ENCODE results near the gene TSKU.

TSKU gene

DNA sequence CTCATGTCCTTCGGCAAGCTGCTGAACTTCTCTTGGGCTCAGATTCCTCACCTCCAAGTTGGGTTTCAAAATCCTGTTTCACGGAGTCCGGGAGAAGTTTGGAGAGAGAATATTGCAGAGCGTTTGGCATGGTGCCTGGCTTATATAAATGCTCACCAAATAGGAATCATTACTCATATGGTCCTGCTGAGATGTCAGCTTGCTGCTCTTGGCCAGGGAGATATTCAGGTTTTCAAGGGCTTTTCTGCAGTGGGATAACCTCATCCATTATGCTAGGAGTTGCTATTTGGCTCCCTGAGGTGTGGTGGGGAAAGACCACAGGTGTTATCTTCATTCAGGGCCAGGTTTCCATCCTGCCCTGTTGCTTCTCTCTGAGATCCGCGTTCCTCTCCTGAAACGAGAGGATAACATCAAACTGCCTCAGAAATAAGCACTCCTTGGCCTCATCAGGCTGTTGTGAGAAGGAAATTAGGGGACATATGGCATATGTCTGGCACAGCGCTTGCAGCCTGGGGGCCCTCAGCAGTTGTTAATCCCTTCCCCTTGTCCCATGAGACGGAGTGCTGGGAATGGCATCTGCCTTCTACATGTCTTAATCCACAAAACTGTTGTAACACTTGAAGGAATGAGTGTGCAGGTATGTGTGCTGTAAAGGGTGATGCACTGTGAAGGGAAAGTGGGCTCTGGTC is 47.6 kb downstream of the TSKU start:
- DNase-seq = no peak

GRCh38 chr11:76831686-76832310 is 48.6 kb downstream of the TSKU start:
- no peak for DNase-seq

DNA sequence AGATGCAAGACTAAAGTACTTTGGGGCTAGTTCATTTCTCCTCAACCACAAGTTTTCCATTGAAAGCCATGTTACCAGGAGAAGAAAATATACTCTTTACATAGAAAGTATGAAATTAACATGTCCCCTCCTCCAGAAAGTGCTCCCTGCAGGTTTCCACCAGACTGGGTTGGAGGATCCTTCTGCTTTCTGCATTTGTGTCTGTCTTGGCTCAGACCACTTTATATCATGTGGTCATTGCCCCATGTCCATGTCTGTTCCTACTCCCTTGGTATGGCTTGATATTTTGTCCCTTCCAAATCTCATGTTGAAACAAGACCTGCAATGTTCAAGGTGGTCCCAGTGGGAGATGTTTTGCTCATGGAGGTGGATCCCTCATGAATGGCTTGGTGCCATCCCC is 49.2 kb downstream of the TSKU start:
- DNase-seq = no peak

DNA sequence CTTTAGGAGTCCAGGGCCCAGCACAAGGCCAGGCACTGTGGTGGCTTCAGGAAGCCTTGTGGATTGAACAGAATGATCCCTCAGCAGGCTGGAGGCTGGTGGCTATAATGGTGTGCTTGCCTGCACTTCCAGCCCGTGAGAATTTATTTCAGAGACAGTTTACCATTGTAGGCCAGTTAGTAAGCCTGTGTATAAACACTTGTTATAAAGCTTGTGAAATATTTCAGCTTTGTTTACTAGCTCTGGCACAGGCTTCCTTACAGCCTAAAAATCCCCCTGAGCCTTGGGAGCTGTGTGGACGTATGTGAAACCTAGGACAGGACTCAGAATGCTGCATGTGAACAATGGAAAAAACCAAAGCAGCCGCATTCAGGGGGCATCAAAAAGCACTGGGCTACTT is 51.0 kb downstream of the TSKU start:
- no peak for DNase-seq

DNA sequence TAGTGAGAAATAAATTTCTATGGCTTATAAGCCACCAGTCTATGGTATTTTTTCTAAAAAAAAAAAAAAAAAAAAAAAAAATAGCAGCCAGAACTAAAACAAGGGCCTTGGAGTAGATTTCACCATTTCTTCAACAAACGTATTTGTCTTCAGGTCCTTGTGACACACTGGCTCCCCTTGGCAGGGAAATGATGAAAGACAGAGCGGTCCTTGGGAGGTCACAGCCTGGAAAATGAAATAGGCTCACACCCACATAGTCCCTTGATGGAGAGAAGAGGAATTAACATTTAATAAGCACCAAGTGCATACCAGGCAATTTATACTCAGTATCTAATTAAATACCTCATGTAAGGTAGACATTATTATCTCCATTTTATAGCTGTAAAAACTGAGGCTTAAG is 51.9 kb downstream of the TSKU start:
- no peak for DNase-seq

- DNase-seq = no peak
Measured at GRCh38 chr11:76835928-76836612, 52.9 kb downstream of the TSKU start.

DNA sequence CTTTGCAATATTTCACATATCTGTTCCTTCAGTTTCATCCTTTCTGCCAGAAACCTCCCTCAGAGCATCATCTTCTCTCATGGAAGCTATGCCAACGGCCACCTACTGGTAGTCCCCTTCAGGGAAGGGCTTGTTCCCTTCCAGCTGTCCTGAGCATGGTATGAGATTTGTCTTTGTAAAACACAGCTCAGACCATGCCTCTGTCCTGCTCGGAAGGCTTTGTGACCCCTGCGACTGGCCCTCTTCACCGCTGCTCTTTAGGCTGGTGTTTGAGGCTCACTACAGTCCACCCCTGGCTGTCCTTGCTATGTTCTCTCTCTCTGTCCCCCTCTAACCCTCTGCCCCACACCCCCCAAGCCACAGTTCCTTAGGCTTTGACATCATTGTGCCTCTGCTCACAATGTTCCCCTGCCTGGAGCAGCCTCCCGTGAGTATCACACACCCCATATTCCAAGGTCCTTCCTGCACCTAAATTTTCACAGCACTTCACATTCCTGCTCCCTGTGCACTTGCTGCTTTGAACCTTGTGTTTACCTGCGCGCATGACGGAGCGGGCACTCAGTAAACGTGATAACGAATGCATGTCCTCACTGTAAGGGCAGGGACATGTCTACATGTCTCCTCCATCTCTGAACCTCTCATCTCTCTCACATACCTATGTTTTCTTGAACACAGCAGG is 53.6 kb downstream of the TSKU start:
- no peak for DNase-seq

DNA sequence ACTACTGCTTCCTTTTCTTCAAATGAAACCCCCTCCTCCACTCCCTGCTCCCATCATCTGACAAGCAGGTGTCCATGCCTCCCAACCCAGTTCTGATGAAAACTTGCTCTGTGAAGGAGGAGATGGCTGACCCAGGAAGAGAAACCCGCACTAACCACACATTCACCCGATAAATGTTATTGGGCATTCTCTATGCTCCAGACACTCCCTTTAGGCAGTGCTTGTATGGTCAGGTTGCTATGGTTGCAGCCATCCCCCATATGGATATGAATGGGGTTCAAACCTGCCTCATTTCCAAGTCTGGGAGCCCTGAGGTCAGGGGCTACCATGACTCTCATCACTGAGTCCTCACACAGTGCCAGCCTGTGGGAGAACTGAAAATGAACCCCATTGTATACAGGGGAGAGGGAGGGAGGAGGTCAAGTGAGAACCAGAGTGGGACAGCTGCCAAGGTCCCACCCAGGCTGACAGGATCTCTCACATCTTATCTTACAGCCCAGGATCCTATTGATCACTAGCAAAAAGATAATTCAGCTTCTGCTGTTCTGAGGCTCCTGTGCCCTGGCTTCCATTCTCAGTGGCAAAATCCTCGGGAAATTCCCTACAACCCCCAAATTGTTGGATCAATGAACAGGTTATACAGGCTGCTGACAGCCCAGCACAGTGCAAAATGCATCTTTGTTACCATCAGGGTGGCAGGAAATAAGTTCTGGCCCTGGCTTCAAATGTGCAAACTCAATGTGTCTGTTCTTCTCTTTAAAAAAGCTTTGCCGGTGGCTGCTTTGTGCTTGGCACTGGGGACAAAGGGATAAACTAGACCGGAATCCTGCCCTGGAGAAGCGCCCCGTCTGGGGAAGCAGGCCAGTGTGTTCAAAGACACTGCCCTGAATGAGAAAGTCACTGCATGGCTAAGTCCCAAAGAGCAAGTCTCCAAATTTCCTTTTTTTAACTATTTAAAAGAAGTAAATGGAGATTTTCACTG is 54.8 kb downstream of the TSKU start:
- DNase-seq = no peak

- DNase-seq = no peak
Measured at GRCh38 chr11:76838678-76839068, 55.5 kb downstream of the TSKU start.

DNA sequence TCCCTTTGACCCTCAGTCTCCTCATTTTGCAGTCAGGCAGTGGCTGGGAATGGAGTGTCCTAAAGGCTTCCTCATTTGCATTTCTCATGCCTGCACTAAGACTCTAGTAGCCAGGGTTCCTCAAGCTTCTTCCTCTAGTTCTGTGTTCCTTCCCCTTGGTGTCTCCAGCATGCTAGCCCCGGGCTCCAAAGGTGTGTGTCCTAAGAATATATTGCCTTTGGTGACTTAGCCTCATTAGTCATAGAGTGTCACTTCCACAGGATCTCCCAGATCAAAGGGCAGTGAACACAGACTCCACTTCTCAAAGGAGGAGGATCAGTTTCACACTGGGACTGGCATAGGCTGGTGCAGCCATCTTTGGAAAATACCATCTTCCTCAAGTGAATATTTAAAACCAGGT is 56.2 kb downstream of the TSKU start:
- no peak for DNase-seq

GRCh38 chr11:76841923-76842452 is 58.8 kb downstream of the TSKU start:
- no peak for DNase-seq

DNA sequence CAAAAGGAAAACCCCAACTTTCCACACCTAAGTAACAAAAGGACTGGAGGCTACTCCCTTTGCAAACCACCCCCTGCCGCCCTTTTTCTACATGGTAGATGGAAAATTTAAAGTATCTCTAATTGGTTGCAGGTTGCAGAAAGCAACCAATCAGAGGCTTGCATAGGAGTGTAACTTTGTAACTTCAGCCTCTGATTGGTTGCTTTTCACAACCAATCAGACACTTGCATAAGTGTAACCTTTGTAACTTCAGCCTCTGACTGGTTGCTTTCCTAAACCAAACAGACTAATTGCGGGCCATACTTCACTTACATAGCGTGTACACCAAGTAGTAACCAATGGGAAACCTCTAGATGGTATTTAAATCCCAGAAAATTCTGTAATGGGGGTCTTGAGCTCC is 60.8 kb downstream of the TSKU start:
- DNase-seq = no peak

- no peak for DNase-seq
Measured at GRCh38 chr11:76844511-76844910, 61.4 kb downstream of the TSKU start.

- DNase-seq = no peak
Measured at GRCh38 chr11:76845069-76845468, 61.9 kb downstream of the TSKU start.

DNA sequence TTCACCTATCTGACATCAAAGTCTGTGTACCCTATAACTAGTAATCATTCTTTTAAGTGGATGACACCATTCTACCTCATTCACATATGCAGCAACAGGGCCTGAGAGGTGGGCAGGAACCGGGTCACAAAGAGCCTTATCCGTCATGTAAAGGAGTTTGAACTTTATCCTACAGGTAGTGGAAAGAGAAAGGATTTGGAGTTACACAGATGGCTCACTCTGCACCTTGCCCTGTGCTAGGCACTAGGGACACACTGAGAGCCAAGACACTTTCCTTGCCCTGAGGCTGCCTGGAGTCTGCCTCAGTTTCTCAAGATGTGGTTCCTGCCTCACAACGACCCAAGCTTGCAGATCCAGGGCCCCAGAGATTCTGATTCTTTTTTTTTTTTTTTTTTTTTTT is 63.3 kb downstream of the TSKU start:
- no peak for DNase-seq
